ENCODE data around the gene SCART1. TPM values are rescaled to one million over a fixed set of nuclear protein-coding genes. Genes with fewer than 3 reads are reported as not detected.

The SCART1 gene
- total RNA-seq, 4 donors from 2014 or later = 0.27 to 3.9 (median 2.0) TPM

DNA sequence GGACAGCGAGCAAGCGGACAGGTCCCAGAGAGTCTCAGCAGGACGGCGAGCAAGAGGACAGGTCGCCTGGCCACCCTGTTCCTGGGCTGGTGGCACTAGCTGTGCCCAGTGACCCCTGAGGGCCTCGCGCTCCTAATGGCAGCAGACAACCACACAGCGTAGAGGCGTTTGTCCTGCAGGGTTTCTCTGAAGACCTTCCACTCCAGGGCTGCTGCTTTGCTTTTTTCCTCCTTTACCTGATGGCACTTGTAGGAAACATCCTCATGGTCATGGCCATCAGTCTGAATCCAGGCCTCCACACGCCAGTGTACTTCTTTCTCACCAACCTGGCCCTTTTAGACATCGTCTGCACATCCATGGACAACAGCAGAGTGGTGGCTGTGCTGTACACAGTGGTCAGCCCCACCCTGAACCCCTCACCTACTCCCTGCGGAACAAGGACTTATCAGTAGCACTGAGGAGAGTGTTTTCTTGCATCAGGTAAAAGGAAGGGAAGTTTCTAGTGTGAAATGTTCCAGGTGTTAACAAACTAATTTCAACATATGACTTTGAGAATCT is 27.4 kb downstream of the SCART1 start:
- Histone ChIP-seq H3K36me3 (no peaks in the 10 kb centered on the region), H3K9me3 (peaks cover 0 to 39% (median 0%) of the 10 kb centered on the region in 3 donors), H3K4me3 (no peak overlapping the region), H3K27ac (no peak overlapping the region), H3K27me3 (no peaks in the 10 kb centered on the region), H3K4me1 (no peaks in the 10 kb centered on the region)
- 82 to 93% methylated on average over 3 to 8 of the region's 12 CpGs for WGBS, 2 donors (ENCODE audit: low coverage in 1 of 2)
- TF ChIP-seq, protein P1, sequence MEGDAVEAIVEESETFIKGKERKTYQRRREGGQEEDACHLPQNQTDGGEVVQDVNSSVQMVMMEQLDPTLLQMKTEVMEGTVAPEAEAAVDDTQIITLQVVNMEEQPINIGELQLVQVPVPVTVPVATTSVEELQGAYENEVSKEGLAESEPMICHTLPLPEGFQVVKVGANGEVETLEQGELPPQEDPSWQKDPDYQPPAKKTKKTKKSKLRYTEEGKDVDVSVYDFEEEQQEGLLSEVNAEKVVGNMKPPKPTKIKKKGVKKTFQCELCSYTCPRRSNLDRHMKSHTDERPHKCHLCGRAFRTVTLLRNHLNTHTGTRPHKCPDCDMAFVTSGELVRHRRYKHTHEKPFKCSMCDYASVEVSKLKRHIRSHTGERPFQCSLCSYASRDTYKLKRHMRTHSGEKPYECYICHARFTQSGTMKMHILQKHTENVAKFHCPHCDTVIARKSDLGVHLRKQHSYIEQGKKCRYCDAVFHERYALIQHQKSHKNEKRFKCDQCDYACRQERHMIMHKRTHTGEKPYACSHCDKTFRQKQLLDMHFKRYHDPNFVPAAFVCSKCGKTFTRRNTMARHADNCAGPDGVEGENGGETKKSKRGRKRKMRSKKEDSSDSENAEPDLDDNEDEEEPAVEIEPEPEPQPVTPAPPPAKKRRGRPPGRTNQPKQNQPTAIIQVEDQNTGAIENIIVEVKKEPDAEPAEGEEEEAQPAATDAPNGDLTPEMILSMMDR (IDR thresholded peaks at IDR 0.05) = no peak
- no peak for TF ChIP-seq POLR2AphosphoS5 (IDR thresholded peaks at IDR 0.05)
- ATAC-seq = no peak

DNA sequence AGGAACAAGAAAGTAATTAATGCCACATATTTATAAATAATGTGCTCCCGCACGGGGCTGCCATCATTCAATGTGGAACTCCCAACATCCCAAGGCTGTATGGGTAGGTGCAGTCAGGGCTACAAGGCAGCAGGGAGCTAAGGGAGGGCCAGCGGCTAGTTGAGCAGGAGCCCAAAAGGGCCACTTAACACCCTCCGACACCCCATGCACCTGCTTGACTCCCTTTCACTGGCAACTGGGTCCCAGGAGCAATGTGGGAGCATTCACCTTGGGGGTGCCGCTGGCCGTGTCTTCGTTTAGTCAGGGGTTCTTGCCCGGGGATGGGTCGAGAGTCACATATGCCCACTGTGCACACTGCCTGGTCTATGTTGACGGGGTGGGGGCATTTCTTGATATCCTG is 27.9 kb downstream of the SCART1 start:
- H3K9me3 ChIP-seq = peaks cover 0 to 44% (median 0%) of the 10 kb centered on the region in 3 donors
- WGBS, 2 donors (ENCODE audit: low coverage in 1 of 2) = 90 to 92% methylated on average over 2 to 8 of the region's 10 CpGs
- H3K27me3 ChIP-seq = no peaks in the 10 kb centered on the region
- ATAC-seq = no peak
- no peak overlapping the region for H3K4me3 ChIP-seq
- TF ChIP-seq, protein P1 (IDR thresholded peaks at IDR 0.05) = no peak
- TF ChIP-seq POLR2A (IDR thresholded peaks at IDR 0.05) (no peak), EP300 (IDR thresholded peaks at IDR 0.05) (no peak), POLR2AphosphoS5 (IDR thresholded peaks at IDR 0.05) (no peak)
- H3K36me3 ChIP-seq = no peaks in the 10 kb centered on the region
- no peak overlapping the region for H3K27ac ChIP-seq
- H3K4me1 ChIP-seq = no peaks in the 10 kb centered on the region

DNA sequence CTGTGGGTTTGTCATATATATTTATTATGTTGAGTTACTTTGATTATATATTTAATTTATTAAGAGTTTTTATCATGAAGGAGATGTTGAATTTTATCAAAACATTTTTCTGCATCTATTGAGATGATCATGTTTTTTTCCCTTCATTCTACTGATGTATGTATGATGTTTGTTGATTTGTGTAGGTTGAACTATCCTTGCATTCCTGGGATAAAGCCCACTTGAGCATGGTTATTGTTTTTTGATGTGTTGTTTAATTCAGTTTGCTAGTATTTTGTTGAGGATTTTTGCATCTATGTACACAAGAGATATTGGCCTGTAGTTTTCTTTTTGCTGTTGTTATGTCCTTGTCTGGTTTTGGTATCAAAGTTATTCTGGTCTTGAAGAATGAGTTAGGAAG is 31.1 kb downstream of the SCART1 start:
- Histone ChIP-seq H3K4me3 (no peak overlapping the region), H3K27ac (no peak overlapping the region), H3K36me3 (peaks cover 0 to 3% of the 10 kb centered on the region in 2 donors), H3K4me1 (no peaks in the 10 kb centered on the region), H3K9me3 (peaks cover 0 to 59% (median 0%) of the 10 kb centered on the region in 3 donors), H3K27me3 (no peaks in the 10 kb centered on the region)
- TF ChIP-seq EP300 (IDR thresholded peaks at IDR 0.05) = no peak
- no peak for TF ChIP-seq POLR2AphosphoS5 (IDR thresholded peaks at IDR 0.05)
- TF ChIP-seq, protein P1 (IDR thresholded peaks at IDR 0.05) = no peak
- TF ChIP-seq POLR2A (IDR thresholded peaks at IDR 0.05) = no peak
- no peak for ATAC-seq

DNA sequence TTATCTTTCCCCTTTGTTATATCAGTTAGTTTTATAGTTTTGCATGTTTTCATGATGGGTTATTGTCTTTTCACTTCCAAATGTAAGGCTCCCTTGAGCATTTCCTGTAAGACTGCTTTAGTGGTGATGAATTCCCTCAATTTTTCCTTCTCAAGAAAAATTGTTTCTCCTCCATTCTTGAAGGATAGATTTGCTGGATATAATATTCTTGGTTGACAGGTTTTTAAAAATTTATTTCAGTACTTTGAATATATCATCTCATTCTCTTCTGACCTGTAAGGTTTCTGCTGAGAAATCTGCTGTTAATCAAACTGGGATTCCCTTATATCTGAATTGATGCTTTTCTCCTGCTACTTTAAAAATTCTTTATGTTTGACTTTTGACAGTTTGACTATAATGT is 33.3 kb downstream of the SCART1 start:
- H3K9me3 ChIP-seq = peaks cover 0 to 54% (median 0%) of the 10 kb centered on the region in 3 donors
- ATAC-seq = no peak
- H3K4me3 ChIP-seq = no peak overlapping the region
- no peak for TF ChIP-seq POLR2A (IDR thresholded peaks at IDR 0.05)
- no peak for TF ChIP-seq POLR2AphosphoS5 (IDR thresholded peaks at IDR 0.05)
- TF ChIP-seq, protein P1 (IDR thresholded peaks at IDR 0.05) = no peak
- TF ChIP-seq EP300 (IDR thresholded peaks at IDR 0.05) = no peak
- H3K27me3 ChIP-seq = no peaks in the 10 kb centered on the region
- peaks cover 0 to 11% of the 10 kb centered on the region in 2 donors for H3K36me3 ChIP-seq
- H3K4me1 ChIP-seq = no peaks in the 10 kb centered on the region
- no peak overlapping the region for H3K27ac ChIP-seq

GRCh38 chr10:133488354-133488753 is 34.6 kb downstream of the SCART1 start:
- H3K27me3 ChIP-seq = no peaks in the 10 kb centered on the region
- TF ChIP-seq, protein P1 (IDR thresholded peaks at IDR 0.05) = no peak
- no peak for TF ChIP-seq EP300 (IDR thresholded peaks at IDR 0.05)
- TF ChIP-seq POLR2AphosphoS5 (IDR thresholded peaks at IDR 0.05) = no peak
- no peak for TF ChIP-seq POLR2A (IDR thresholded peaks at IDR 0.05)
- H3K4me1 ChIP-seq = no peaks in the 10 kb centered on the region
- H3K9me3 ChIP-seq = peaks cover 0 to 43% (median 0%) of the 10 kb centered on the region in 3 donors
- H3K27ac ChIP-seq = no peak overlapping the region
- no peak for ATAC-seq
- H3K36me3 ChIP-seq = peaks cover 0 to 20% of the 10 kb centered on the region in 2 donors
- no peak overlapping the region for H3K4me3 ChIP-seq

All from gastroesophageal sphincter (tissue), 4 donors.